Stimulated activated CD8-positive, alpha-beta memory T cell treated with anti-CD3 and anti-CD28 coated beads, Interleukin-2, amount 100 ng/mL, for 48 hours (primary cell): ENCODE data around the gene RXRA.

ENCODE experiments used
- DNase-seq, 2 donors: peaks; one replicate each; pipeline ENCODE4 v3.0.0-alpha.2; 2020; ENCODE audit warnings: low read depth in 2 of 2

The RXRA gene

DNA sequence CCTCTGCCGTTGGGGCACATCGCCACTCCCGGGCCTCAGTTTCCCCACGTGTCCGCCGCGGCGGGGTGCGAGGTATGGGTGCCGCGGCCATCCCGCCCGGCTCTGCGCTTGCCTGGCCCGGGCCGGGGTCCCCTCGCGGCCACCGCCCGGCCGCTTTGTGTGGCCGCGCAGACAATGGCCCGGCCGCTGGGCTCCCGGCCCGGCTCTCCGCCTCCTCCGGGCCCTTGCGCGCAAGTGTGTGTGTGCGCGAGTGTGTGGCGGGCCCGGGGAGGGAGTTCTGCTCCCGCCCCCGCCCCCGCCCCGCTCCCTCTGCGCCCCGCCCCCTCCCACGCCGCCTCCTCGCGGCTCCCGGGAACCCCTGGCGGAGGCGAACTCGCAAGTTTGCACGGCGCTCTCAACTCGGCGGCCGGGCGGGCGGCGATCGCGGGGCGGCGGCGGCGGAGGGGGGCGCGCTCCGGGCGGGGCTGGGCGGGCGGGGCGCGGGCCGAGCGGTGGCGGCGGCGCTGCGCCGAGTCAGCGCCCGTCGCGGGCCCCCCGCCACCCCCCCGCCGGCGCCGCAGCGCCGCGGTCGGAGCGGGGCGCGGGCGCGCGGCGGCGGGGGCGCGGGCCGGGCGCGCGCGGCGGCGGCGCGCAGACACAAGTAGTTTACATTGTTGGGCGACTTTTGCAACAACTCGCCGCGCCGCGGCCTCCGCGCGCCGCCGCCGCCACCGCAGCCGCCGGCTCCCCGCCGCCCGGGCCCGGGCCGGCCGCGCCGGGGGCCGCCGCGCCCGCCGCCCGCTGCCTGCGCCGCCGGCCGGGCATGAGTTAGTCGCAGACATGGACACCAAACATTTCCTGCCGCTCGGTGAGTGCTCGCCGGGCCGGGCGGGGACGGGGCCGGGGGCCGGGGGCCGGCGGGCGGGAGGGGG lies at the start of gene RXRA:
Gene RXRA, plus strand, starts transcription at position 643 of the 911 bp plus-strand sequence. Its CDS starts 177 bp downstream, at position 820.
- DNase-seq: peak in 1 of 2 donors; percentile 27

DNA sequence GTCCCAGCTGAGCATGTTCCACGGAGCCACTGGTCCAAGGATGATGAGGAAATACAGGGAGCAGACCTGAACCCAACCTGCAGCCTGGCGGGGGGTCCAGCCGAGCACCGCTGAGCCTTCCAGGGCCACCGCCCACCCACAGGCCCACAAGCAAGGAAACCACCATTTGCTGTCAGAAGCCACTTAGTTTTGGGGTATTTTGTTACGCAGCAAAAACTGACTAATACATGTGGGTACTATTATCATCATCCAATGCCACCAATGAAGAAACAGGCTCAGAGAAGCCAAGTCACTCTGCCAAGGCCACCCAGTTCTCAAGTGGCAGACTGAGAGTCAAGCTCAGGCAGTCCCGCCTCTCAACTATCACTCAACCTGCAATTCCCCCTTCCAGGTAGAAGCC lies 48.0 kb upstream of the RXRA start:
- no peak for DNase-seq

- no peak for DNase-seq
These were observed 47.1 kb upstream of the RXRA start for GRCh38 chr9:134278974-134279640.

DNA sequence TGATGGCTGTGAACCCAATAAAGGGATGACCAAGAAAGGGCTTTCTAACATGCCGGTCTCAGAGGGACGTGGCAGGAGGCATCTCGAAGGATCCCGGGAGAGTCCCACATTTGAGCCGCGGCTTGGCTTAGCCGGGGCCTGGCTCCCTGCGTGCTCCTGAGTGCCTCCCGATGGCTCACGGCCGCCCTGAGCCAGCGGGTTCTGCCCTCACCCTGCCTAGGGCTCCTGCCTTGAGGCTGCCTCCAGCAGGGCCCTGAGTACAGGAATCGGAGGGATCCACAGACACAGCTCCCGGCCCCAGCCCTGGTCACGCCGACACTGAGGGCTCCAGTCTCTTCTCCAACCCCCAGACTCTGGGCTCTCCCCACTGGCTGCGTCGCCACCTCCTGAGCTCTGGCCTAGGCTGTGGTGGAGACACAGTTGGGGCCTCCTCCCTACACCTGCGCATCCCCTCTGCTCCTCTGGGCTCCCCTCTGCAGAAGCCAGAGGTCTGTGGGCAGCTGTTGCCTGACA lies 44.1 kb upstream of the RXRA start:
- DNase-seq: no peak

- DNase-seq: no peak
These were observed 43.1 kb upstream of the RXRA start for GRCh38 chr9:134283111-134283515.

DNA sequence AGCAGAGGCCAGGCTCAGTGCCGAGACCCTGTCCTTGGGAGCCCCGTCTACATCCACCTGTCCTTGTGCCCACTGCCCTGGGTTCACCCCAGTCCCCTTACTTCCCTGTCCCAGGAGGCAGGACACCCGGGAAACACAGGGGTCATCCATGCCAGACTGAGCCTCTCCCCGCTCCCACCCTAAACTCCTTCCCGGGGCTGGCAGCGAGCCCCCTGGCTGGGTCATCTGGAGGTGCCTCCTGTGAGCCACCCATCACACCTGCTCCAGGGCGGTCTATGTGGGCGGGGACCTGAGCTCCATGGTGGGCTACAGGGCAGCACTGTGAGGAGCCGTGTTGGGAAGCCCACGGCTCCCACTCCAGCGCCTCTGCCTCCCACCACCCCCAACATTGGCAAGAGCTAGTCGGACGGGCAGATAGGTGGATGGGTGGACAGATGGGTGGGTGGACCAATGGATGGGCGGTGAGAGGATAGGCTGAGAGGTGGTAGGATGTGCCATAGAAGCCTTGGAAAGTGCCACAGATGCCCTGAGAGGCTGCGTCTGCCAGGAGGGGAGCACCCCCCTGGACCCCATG lies 42.5 kb upstream of the RXRA start:
- DNase-seq: no peak

DNA sequence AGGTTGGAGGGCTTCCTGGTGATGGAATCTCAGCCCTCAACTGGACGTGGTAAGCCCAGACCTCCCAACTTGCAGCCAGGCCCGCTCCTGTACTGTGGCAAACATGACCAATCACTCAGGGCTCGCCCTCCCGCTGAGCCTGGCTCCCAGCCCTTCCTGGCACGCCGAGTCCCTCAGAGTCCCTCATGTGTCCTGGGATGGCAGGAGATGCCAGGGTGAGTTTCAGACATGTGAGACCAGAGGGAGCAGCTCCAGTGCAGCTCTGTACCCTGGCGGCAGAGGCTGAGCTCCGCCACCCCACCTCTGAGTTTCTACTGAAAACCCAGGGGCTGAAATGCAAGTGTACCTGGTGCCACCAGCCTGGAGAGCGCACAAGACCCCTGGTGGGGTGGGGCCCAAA lies 42.0 kb upstream of the RXRA start:
- no peak for DNase-seq

DNA sequence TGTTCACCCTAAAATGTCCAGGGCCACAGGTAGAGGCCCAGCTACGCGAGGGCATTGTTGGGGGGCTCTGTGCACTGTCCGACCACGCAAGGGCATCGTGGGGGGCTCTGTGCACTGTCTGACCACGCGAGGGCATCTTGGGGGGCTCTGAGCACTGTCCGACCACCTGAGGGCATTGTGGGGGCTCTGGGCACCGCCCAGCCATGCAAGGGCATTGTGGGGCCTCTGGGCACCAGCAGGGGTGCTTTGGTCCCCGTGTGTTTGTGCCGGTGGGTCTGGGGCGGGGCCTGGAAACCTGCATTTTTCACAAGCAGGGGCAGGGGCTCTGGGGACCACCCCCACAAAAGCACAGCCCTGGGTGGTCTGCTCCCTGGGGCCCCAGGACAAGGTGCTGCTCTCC lies 41.5 kb upstream of the RXRA start:
- DNase-seq: no peak

- DNase-seq: no peak
These were observed 40.9 kb upstream of the RXRA start for GRCh38 chr9:134285215-134285845.

- no peak for DNase-seq
These were observed 39.6 kb upstream of the RXRA start for GRCh38 chr9:134286471-134287245.

GRCh38 chr9:134287591-134288491 lies 38.4 kb upstream of the RXRA start:
- no peak for DNase-seq

GRCh38 chr9:134288746-134289145 lies 37.5 kb upstream of the RXRA start:
- no peak for DNase-seq

DNA sequence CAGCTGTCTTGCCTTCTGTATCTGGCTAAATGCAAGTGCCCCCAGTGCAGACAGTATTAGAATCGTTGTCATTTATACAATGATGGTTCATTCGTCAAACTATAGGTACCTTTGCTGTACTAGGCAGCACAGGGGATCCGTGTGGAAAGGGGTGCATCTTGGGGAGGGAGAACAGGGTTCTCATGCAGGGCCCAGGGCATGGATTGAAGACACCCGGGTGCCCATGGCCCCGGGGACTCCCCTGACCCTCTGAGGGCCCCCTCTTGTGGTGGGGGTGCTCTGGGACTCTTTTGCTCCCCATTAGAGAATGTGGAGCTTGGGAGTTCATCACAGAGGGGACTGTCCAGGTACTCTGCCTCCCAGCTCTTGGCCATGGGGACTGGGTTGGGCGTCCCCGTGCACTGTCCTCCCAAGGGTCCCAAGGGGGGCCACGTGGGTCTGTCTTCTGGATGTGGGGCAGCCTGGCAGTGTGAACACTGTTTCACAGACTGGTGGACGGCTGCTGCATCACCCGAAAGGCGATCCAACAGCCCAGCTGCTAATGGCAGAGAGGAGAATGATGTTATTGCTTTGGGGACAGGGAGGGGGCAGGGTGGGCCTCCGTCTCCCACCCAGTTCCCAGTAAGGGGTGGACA lies 36.9 kb upstream of the RXRA start:
- no peak for DNase-seq

DNA sequence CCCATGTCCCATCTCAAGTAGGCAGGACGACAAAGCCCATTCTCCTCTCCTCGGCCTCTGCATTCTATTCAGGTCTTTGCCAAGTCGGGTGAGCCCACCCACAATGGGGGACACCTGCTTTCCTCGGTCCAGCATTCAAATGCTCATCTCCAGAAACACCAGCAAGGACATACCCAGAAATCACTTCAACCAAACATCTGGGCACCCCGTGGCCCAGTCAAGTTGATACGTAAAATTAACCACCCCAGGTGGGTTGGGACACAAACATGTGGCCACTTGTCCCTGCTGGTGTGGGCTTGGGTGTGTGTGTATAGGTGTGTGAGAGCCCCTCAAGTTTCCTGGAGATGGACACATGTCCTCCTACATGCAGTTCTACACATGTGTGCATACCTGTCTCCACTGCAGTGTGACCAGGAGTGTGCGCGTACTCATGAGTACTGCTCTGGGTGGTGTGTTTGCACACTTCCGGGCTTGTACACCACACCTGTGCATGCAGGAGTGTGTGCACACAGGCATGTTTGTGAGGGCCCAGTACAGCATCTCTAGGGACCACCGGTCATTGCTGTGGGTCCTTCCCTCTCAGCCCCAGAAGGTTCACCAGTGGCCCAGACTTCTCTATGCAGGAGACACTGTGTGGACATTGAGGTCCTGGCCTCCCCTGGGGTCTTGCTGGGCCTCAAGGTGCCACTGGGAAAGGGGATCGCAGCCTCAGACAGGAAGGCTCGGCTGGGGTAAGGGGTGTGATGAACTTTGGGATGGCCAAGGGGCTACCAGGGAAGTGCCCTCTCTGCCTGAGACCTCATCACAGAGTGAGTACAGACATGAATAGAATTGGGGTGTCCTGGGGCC lies 35.4 kb upstream of the RXRA start:
- DNase-seq: no peak

DNA sequence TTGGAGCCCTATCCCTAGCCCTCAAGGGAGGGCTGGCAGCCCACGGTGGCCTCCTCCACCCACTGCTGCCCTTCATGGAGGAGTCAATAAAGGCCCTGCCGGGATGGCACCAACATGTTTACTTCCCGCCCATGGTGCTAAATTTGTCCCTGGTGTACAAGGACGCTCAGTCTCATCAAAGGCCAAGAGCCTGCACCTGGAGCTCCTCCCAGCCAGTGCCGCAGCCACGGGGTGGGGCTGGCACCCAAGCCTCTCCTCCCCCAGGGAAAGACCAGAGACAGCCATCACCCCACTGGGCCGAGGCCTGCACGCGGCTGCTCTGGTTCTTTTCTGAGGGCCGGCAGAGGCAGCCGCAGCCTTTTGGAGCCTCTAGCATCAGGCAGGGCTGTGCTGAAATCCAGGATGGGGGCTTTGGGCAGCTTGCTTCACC lies 34.8 kb upstream of the RXRA start:
- DNase-seq: no peak

DNA sequence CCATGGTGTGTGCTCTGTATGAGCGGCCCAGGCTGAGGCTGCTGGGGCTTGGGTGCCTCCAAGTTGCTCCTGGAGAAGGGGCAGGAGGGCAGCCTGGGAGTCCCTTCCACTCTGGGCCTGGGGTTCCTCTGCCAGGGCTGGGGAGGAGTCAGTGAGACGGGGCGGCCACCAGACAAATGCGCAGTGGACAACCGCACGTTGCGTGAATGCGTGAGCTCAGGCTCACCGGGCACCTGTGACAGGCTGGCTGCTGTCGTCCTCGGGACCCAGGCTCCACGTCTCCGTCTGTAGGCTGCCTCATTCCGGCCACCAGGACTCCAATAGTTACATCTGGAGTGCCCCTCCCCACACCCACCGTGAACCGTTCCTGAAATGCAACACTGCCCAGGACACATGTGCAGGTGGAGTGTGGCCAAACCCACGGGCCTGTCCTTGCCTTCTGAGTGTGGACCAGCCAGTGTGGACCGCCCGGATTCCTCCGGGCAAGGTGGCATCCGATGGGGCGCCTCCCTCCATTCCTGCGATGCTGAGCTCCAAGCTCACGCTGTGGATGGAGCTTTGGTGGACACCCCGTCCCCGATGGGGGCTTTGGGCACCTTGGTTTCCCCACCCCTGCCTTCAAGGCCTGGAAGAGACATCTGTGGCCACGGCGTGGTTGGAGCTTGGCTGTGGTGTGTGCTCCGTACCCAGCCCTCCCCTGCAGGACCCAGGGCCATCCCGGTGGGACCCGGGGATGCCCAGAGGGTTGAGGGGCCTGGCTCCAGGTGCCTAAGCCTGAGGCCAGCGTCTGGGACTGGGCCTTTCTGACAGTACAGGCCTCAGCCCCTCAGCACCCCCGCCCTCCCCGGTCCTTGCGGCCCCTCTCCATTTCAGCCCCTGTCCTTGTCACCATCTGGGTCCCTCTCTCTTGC lies 34.0 kb upstream of the RXRA start:
- no peak for DNase-seq

GRCh38 chr9:134293031-134293521 lies 33.2 kb upstream of the RXRA start:
- DNase-seq: no peak
